Measurements from ENCODE around the gene TMEM69. TPM values are rescaled to one million over a fixed set of nuclear protein-coding genes. Genes with fewer than 3 reads are reported as not detected.

Gene TMEM69
- total RNA-seq, 1 experiment from 2014 or later, result 19.1 TPM

DNA sequence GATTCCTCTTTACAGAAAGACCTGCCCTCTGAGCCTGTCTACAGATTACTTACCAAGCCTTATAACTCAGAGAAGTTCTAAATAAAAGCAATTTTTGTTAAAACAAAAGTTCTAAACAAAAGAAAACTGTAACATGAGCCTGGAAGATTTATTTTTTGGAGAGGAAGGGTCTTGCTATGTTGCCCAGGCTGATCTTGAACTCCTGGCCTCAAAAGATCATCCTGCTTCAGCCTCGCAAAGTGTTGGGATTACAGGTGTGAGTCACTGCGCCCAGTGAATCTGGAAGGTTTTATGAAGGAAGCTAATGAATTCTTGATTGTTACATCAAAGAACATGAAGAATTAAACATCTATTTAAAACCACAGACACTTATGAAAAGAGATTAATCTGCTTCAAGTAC lies 28.8 kb upstream of the TMEM69 start:
- no peaks in the 10 kb centered on the region for H3K27me3 ChIP-seq (ENCODE audit: control insufficient read depth, insufficient read depth, low read length)
- no peak for ATAC-seq
- no peak overlapping the region for H3K27ac ChIP-seq (ENCODE audit: low read length)
- POLR2A ChIA-PET, result no interaction called here
- no peak for TF ChIP-seq CTCF (IDR thresholded peaks at IDR 0.05)
- no peak for TF ChIP-seq REST (IDR thresholded peaks at IDR 0.05; ENCODE audit: insufficient read depth in 1 of 2, low read depth in 2 of 2, low read length in 1 of 2)
- no peak for TF ChIP-seq POLR2AphosphoS5 (IDR thresholded peaks at IDR 0.05; ENCODE audit: low read depth, low read length)
- TF ChIP-seq TCF7L2 (IDR thresholded peaks at IDR 0.05; ENCODE audit: low read depth, low read length), result no peak
- no peak for TF ChIP-seq SIN3A (IDR thresholded peaks at IDR 0.05; ENCODE audit: borderline replicate concordance, insufficient read depth, low read depth, low read length)
- H3K9me3 ChIP-seq (ENCODE audit: control insufficient read depth, insufficient read depth, low read depth, low read length), result no peaks in the 10 kb centered on the region
- CTCF ChIA-PET, result no interaction called here
- peaks cover 34% of the 10 kb centered on the region for H3K36me3 ChIP-seq (ENCODE audit: control insufficient read depth, insufficient read depth, low read length)
- DNase-seq (ENCODE audit: low read depth, low spot score), result no peak
- intact Hi-C loops (cut with micrococcal nuclease; ENCODE audit: unreplicated experiment), result no loop called here
- no TSS peak for BruUV-seq (replicated peaks)
- in situ Hi-C loops (cut with HindIII; ENCODE audit: low pct_unique_long_range_greater_than_20kb, low sequenced_read_pairs), result no loop called here
- no peaks in the 10 kb centered on the region for H3K4me1 ChIP-seq (ENCODE audit: control insufficient read depth, insufficient read depth, low read length)
- H3K4me3 ChIP-seq (ENCODE audit: low read depth in 2 of 2, low read length in 2 of 2), result no peak overlapping the region

GRCh38 chr1:45660336-45660735 lies 27.6 kb upstream of the TMEM69 start:
- ATAC-seq (no peak), DNase-seq (ENCODE audit: low read depth, low spot score) (no peak)
- BruUV-seq (replicated peaks), result no TSS peak
- in situ Hi-C loops (cut with HindIII; ENCODE audit: low pct_unique_long_range_greater_than_20kb, low sequenced_read_pairs) (no loop called here), intact Hi-C loops (cut with micrococcal nuclease; ENCODE audit: unreplicated experiment) (no loop called here)
- Histone ChIP-seq H3K27me3 (ENCODE audit: control insufficient read depth, insufficient read depth, low read length) (no peaks in the 10 kb centered on the region), H3K9me3 (ENCODE audit: control insufficient read depth, insufficient read depth, low read depth, low read length) (no peaks in the 10 kb centered on the region), H3K36me3 (ENCODE audit: control insufficient read depth, insufficient read depth, low read length) (peaks cover 25% of the 10 kb centered on the region), H3K4me1 (ENCODE audit: control insufficient read depth, insufficient read depth, low read length) (no peaks in the 10 kb centered on the region), H3K4me3 (ENCODE audit: low read depth in 2 of 2, low read length in 2 of 2) (no peak overlapping the region), H3K27ac (ENCODE audit: low read length) (no peak overlapping the region)
- TF ChIP-seq POLR2AphosphoS5 (IDR thresholded peaks at IDR 0.05; ENCODE audit: low read depth, low read length) (no peak), REST (IDR thresholded peaks at IDR 0.05; ENCODE audit: insufficient read depth in 1 of 2, low read depth in 2 of 2, low read length in 1 of 2) (no peak), SIN3A (IDR thresholded peaks at IDR 0.05; ENCODE audit: borderline replicate concordance, insufficient read depth, low read depth, low read length) (no peak), TCF7L2 (IDR thresholded peaks at IDR 0.05; ENCODE audit: low read depth, low read length) (no peak), CTCF (IDR thresholded peaks at IDR 0.05) (no peak)
- CTCF ChIA-PET, result no interaction called here
- POLR2A ChIA-PET, result no interaction called here
